HL-60 (cell line): ENCODE results near the gene COL4A4.

Experiments used
- GABPA ChIP-seq: IDR thresholded peaks from 2 replicates; pipeline ENCODE4 v1.6.1; 2012; ENCODE audit warnings: low read depth
- POLR2AphosphoS5 ChIP-seq: IDR thresholded peaks from 2 replicates; pipeline ENCODE4 v1.6.1; 2012; ENCODE audit warnings: low read depth
- TF ChIP-seq, protein P1 (sequence below): IDR thresholded peaks from one replicate; pipeline ENCODE4 v1.5.1; 2011; ENCODE audit warnings: low read length, control low read depth, inconsistent platforms; ENCODE audit not compliant: insufficient read depth

DNA sequence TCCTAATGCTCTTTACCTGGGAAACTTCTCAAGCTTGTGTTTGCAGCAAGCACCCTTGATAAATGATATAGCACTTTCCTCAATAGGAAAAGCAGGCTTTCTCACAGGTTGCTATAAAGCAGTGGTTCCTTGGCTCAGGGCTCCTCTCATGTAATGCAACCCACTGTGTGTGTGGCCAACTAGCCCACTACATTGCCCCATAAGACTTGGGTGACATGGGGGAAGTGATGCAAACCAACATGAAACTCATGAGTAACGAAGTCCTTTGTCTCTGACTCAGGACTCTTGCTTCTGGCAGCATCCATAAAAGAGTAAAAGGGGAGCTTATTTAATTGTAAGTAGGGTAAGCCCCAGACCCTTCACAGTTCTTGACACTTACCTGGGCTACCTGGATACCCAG, 106.9 kb downstream of the COL4A4 start:
- TF ChIP-seq, protein P1, sequence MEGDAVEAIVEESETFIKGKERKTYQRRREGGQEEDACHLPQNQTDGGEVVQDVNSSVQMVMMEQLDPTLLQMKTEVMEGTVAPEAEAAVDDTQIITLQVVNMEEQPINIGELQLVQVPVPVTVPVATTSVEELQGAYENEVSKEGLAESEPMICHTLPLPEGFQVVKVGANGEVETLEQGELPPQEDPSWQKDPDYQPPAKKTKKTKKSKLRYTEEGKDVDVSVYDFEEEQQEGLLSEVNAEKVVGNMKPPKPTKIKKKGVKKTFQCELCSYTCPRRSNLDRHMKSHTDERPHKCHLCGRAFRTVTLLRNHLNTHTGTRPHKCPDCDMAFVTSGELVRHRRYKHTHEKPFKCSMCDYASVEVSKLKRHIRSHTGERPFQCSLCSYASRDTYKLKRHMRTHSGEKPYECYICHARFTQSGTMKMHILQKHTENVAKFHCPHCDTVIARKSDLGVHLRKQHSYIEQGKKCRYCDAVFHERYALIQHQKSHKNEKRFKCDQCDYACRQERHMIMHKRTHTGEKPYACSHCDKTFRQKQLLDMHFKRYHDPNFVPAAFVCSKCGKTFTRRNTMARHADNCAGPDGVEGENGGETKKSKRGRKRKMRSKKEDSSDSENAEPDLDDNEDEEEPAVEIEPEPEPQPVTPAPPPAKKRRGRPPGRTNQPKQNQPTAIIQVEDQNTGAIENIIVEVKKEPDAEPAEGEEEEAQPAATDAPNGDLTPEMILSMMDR: no peak
- no peak for TF ChIP-seq POLR2AphosphoS5
- TF ChIP-seq GABPA: no peak
